ENCODE measurements around the gene TBL3. TPM values are rescaled to one million over a fixed set of nuclear protein-coding genes. Genes with fewer than 3 reads are reported as not detected.

The TBL3 gene
- total and polyA plus RNA-seq, 4 donors, result 12.5 to 24.3 (median 14.2) TPM

DNA sequence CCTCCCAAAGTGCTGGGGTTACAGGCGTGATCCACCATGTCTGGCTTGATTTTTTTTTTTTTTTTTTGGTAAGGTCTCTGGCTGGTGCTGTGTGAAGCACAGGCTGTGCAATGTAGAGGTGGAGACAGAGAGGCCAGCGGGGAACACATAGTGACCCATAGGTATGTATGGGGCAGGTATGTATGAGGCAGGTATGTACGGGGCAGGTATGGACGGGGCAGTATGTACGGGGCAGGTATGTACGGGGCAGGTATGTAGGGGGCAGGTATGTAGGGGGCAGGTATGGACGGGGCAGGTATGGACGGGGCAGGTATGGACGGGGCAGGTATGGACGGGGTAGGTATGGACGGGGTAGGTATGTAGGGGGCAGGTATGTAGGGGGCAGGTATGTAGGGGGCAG, 22.3 kb upstream of the TBL3 start (continued):
- TF ChIP-seq RAD21 (IDR thresholded peaks at IDR 0.05), result no peak

- no peaks in the 10 kb centered on the region for H3K36me3 ChIP-seq (ENCODE audit: control insufficient read depth in 4 of 4, insufficient read depth in 3 of 4, low read depth in 1 of 4, low read length in 3 of 4)
- no peaks in the 10 kb centered on the region for H3K9me3 ChIP-seq (ENCODE audit: control insufficient read depth in 4 of 4, low read length in 3 of 4)
- TF ChIP-seq YY1 (IDR thresholded peaks at IDR 0.05) (no peak), FOXA1 (IDR thresholded peaks at IDR 0.05) (no peak), HNF4G (IDR thresholded peaks at IDR 0.05) (no peak), FOXA2 (IDR thresholded peaks at IDR 0.05) (no peak), SP1 (IDR thresholded peaks at IDR 0.05) (no peak), JUND (IDR thresholded peaks at IDR 0.05) (no peak), GABPA (IDR thresholded peaks at IDR 0.05 in 1 of 2, conservative IDR thresholded peaks at IDR 0.05 in 1 of 2) (no peak), MAX (IDR thresholded peaks at IDR 0.05) (no peak), ZBTB33 (IDR thresholded peaks at IDR 0.05) (no peak), NR2F2 (IDR thresholded peaks at IDR 0.05) (no peak)
- TF ChIP-seq, protein P1, sequence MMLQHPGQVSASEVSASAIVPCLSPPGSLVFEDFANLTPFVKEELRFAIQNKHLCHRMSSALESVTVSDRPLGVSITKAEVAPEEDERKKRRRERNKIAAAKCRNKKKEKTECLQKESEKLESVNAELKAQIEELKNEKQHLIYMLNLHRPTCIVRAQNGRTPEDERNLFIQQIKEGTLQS (IDR thresholded peaks at IDR 0.05), result no peak
- TF ChIP-seq, protein P2, sequence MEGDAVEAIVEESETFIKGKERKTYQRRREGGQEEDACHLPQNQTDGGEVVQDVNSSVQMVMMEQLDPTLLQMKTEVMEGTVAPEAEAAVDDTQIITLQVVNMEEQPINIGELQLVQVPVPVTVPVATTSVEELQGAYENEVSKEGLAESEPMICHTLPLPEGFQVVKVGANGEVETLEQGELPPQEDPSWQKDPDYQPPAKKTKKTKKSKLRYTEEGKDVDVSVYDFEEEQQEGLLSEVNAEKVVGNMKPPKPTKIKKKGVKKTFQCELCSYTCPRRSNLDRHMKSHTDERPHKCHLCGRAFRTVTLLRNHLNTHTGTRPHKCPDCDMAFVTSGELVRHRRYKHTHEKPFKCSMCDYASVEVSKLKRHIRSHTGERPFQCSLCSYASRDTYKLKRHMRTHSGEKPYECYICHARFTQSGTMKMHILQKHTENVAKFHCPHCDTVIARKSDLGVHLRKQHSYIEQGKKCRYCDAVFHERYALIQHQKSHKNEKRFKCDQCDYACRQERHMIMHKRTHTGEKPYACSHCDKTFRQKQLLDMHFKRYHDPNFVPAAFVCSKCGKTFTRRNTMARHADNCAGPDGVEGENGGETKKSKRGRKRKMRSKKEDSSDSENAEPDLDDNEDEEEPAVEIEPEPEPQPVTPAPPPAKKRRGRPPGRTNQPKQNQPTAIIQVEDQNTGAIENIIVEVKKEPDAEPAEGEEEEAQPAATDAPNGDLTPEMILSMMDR (IDR thresholded peaks at IDR 0.05; ENCODE audit: low read depth, low read length, missing input control), result no peak
- TF ChIP-seq, protein P3, sequence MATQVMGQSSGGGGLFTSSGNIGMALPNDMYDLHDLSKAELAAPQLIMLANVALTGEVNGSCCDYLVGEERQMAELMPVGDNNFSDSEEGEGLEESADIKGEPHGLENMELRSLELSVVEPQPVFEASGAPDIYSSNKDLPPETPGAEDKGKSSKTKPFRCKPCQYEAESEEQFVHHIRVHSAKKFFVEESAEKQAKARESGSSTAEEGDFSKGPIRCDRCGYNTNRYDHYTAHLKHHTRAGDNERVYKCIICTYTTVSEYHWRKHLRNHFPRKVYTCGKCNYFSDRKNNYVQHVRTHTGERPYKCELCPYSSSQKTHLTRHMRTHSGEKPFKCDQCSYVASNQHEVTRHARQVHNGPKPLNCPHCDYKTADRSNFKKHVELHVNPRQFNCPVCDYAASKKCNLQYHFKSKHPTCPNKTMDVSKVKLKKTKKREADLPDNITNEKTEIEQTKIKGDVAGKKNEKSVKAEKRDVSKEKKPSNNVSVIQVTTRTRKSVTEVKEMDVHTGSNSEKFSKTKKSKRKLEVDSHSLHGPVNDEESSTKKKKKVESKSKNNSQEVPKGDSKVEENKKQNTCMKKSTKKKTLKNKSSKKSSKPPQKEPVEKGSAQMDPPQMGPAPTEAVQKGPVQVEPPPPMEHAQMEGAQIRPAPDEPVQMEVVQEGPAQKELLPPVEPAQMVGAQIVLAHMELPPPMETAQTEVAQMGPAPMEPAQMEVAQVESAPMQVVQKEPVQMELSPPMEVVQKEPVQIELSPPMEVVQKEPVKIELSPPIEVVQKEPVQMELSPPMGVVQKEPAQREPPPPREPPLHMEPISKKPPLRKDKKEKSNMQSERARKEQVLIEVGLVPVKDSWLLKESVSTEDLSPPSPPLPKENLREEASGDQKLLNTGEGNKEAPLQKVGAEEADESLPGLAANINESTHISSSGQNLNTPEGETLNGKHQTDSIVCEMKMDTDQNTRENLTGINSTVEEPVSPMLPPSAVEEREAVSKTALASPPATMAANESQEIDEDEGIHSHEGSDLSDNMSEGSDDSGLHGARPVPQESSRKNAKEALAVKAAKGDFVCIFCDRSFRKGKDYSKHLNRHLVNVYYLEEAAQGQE (IDR thresholded peaks at IDR 0.05), result no peak
- WGBS, result 84% methylated on average over 7 of the region's 7 CpGs
- no peak overlapping the region for H3K9ac ChIP-seq (ENCODE audit: low read depth in 1 of 2, low read length in 2 of 2)
- H3K4me3 ChIP-seq (ENCODE audit: low read depth in 1 of 3, low read length in 3 of 3), result no peak overlapping the region
- H3K27me3 ChIP-seq (ENCODE audit: control insufficient read depth in 4 of 4, insufficient read depth in 4 of 4, low read length in 3 of 4), result no peaks in the 10 kb centered on the region
- no peaks in the 10 kb centered on the region for H3K4me1 ChIP-seq (ENCODE audit: control insufficient read depth in 4 of 4, insufficient read depth in 4 of 4, low read length in 3 of 4)
- DNase-seq (ENCODE audit: low spot score), result no peak
- H3K27ac ChIP-seq (ENCODE audit: low read depth in 1 of 2, low read length in 2 of 2), result no peak overlapping the region
Observed at GRCh38 chr16:1950047-1950446, 21.8 kb upstream of the TBL3 start.

- Histone ChIP-seq H3K9ac (ENCODE audit: low read depth in 1 of 2, low read length in 2 of 2) (no peak overlapping the region), H3K4me1 (ENCODE audit: control insufficient read depth in 4 of 4, insufficient read depth in 4 of 4, low read length in 3 of 4) (no peaks in the 10 kb centered on the region), H3K27me3 (ENCODE audit: control insufficient read depth in 4 of 4, insufficient read depth in 4 of 4, low read length in 3 of 4) (no peaks in the 10 kb centered on the region), H3K4me3 (ENCODE audit: low read depth in 1 of 3, low read length in 3 of 3) (no peak overlapping the region), H3K9me3 (ENCODE audit: control insufficient read depth in 4 of 4, low read length in 3 of 4) (no peaks in the 10 kb centered on the region), H3K27ac (ENCODE audit: low read depth in 1 of 2, low read length in 2 of 2) (no peak overlapping the region), H3K36me3 (ENCODE audit: control insufficient read depth in 4 of 4, insufficient read depth in 3 of 4, low read depth in 1 of 4, low read length in 3 of 4) (no peaks in the 10 kb centered on the region)
- no peak for DNase-seq (ENCODE audit: low spot score)
- WGBS, result 90% methylated on average over 19 of the region's 19 CpGs
- no peak for TF ChIP-seq TAF1 (conservative IDR thresholded peaks at IDR 0.05)
- no peak for TF ChIP-seq NR2F2 (IDR thresholded peaks at IDR 0.05)
- TF ChIP-seq RXRA (IDR thresholded peaks at IDR 0.05), result no peak
- no peak for TF ChIP-seq GABPA (IDR thresholded peaks at IDR 0.05 in 1 of 2, conservative IDR thresholded peaks at IDR 0.05 in 1 of 2)
- TF ChIP-seq, protein P2 (IDR thresholded peaks at IDR 0.05; ENCODE audit: low read depth, low read length, missing input control), result no peak
- TF ChIP-seq HNF4G (IDR thresholded peaks at IDR 0.05), result no peak
- TF ChIP-seq, protein P3 (IDR thresholded peaks at IDR 0.05), result no peak
- TF ChIP-seq RAD21 (IDR thresholded peaks at IDR 0.05), result no peak
- TF ChIP-seq SP1 (IDR thresholded peaks at IDR 0.05), result no peak
- no peak for TF ChIP-seq MAX (IDR thresholded peaks at IDR 0.05)
Observed at GRCh38 chr16:1950559-1950958, 21.3 kb upstream of the TBL3 start.
